Neural progenitor cell (in vitro differentiated cells): ENCODE measurements around the gene CHCHD6. TPM values are rescaled to one million over a fixed set of nuclear protein-coding genes. Genes with fewer than 3 reads are reported as not detected.

Experiments
- DNase-seq: peaks from one replicate; pipeline ENCODE4 v3.0.0-alpha.2; 2016; ENCODE audit warnings: low spot score
- H2AFZ ChIP-seq: fragments of 200-600 bp; sonication (generic); replicated peaks from 2 replicates; pipeline ENCODE4 v1.6.1; 2016; ENCODE audit warnings: antibody characterized with exemption
- H3F3A ChIP-seq: fragments of 200-600 bp; sonication (generic); 2 replicates; pipeline ENCODE4 v1.6.1; 2016; ENCODE audit warnings: antibody characterized with exemption, low read depth
- H3K27ac ChIP-seq: fragments of 200-600 bp; sonication (generic); 2 replicates; pipeline ENCODE4 v1.5.1; 2016; ENCODE audit warnings: mild to moderate bottlenecking
- H3K27me3 ChIP-seq: fragments of 200-600 bp; sonication (generic); 2 replicates; pipeline ENCODE4 v1.6.1; 2016; ENCODE audit warnings: mild to moderate bottlenecking, moderate library complexity
- H3K36me3 ChIP-seq: fragments of 200-600 bp; sonication (generic); 2 replicates; pipeline ENCODE4 v1.5.1; 2016
- H3K4me1 ChIP-seq: fragments of 200-600 bp; sonication (generic); 2 replicates; pipeline ENCODE4 v1.6.1; 2016; ENCODE audit warnings: mixed run types
- H3K4me2 ChIP-seq: fragments of 200-600 bp; sonication (generic); 2 replicates; pipeline ENCODE4 v1.6.1; 2016
- H3K4me3 ChIP-seq: fragments of 200-600 bp; sonication (generic); 2 replicates; pipeline ENCODE4 v1.5.1; 2016
- H3K79me2 ChIP-seq: fragments of 200-600 bp; sonication (generic); 2 replicates; pipeline ENCODE4 v1.6.1; 2016; ENCODE audit warnings: low read depth
- H3K9ac ChIP-seq: fragments of 200-600 bp; sonication (generic); 2 replicates; pipeline ENCODE4 v1.6.1; 2016
- H3K9me3 ChIP-seq: fragments of 200-600 bp; sonication (generic); 2 replicates; pipeline ENCODE4 v1.5.1; 2016; ENCODE audit warnings: low read depth
- H4K20me1 ChIP-seq: fragments of 200-600 bp; sonication (generic); 2 replicates; pipeline ENCODE4 v1.6.1; 2016; ENCODE audit warnings: low read depth
- H3K27ac Mint-ChIP-seq: 3 replicates; pipeline ENCODE4 v1.8.0; 2021; ENCODE audit warnings: mixed read lengths
- H3K27me3 Mint-ChIP-seq: 2 replicates; pipeline ENCODE4 v1.8.0; 2022; ENCODE audit warnings: low read depth, mild to moderate bottlenecking, inconsistent platforms, moderate library complexity, mixed read lengths; ENCODE audit not compliant: insufficient read depth
- H3K36me3 Mint-ChIP-seq: 3 replicates; pipeline ENCODE4 v1.8.0; 2021; ENCODE audit warnings: mixed read lengths
- H3K4me1 Mint-ChIP-seq: 3 replicates; pipeline ENCODE4 v1.8.0; 2021; ENCODE audit warnings: mixed read lengths
- H3K4me3 Mint-ChIP-seq: 3 replicates; pipeline ENCODE4 v1.8.0; 2021; ENCODE audit warnings: mild to moderate bottlenecking, moderate library complexity, mixed read lengths
- H3K9me3 Mint-ChIP-seq: 3 replicates; pipeline ENCODE4 v1.8.0; 2020; ENCODE audit warnings: mixed read lengths
- EZH2 ChIP-seq: fragments of 200-600 bp; sonication (generic); IDR thresholded peaks from 2 replicates; pipeline ENCODE4 v1.6.1; 2017; ENCODE audit warnings: antibody characterized with exemption, mild to moderate bottlenecking, moderate library complexity
- EZH2phosphoT487 ChIP-seq: fragments of 200-600 bp; sonication (generic); IDR thresholded peaks from 2 replicates; pipeline ENCODE4 v1.6.1; 2017; ENCODE audit warnings: antibody characterized with exemption
- total RNA-seq: library from RNA; depleted of rRNA; stranded (reverse); fragments of >200 nt; gene quantifications from 2 replicates; pipeline ENCODE4 v1.2.3, GENCODE V29; 2015; ENCODE audit warnings: low replicate concordance
- TF ChIP-seq, protein P1 (sequence below): fragments of 200-600 bp; sonication (generic); IDR thresholded peaks from 2 replicates; pipeline ENCODE4 v1.5.1; 2017; ENCODE audit warnings: antibody characterized with exemption, mild to moderate bottlenecking

Gene CHCHD6
- total RNA-seq, 1 donor from 2014 or later, result 35.7 TPM

DNA sequence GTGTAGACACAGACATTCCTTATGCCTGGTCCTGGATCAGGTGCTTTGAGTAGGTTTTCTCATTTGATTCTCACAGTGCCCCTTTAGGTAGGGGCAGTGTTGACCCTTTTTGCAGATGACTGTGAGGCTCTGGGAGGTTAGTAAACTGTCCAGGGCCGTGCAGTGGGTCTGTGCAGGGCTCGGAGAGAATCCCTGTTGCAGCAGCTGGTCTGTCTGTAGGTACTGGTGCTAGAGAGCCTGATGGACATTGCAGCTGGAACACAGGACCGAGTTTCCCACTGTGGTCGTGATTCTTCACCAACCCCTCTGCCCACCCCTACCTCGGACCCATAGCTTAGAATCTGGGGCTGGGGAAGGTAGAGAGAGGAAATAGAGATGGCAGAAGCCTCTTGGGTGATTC, 51.8 kb downstream of the CHCHD6 start:
- no peak overlapping the region for H3K27ac Mint-ChIP-seq
- DNase-seq, result no peak
- Histone ChIP-seq H3K9ac (no peak overlapping the region), H3K36me3 (no peaks in the 10 kb centered on the region), H3K27me3 (no peaks in the 10 kb centered on the region), H4K20me1 (peaks cover 5% of the 10 kb centered on the region), H3K79me2 (no peaks in the 10 kb centered on the region), H2AFZ (no peak overlapping the region), H3F3A (peaks cover 15% of the 10 kb centered on the region), H3K27ac (no peak overlapping the region), H3K9me3 (no peaks in the 10 kb centered on the region), H3K4me1 (peaks cover 12% of the 10 kb centered on the region), H3K4me3 (no peak overlapping the region), H3K4me2 (no peak overlapping the region)
- H3K27me3 Mint-ChIP-seq, result no peaks in the 10 kb centered on the region
- H3K36me3 Mint-ChIP-seq, result peaks cover 3% of the 10 kb centered on the region
- H3K4me1 Mint-ChIP-seq, result peaks cover 21% of the 10 kb centered on the region
- TF ChIP-seq EZH2, result no peak
- TF ChIP-seq EZH2phosphoT487, result no peak
- TF ChIP-seq, protein P1, sequence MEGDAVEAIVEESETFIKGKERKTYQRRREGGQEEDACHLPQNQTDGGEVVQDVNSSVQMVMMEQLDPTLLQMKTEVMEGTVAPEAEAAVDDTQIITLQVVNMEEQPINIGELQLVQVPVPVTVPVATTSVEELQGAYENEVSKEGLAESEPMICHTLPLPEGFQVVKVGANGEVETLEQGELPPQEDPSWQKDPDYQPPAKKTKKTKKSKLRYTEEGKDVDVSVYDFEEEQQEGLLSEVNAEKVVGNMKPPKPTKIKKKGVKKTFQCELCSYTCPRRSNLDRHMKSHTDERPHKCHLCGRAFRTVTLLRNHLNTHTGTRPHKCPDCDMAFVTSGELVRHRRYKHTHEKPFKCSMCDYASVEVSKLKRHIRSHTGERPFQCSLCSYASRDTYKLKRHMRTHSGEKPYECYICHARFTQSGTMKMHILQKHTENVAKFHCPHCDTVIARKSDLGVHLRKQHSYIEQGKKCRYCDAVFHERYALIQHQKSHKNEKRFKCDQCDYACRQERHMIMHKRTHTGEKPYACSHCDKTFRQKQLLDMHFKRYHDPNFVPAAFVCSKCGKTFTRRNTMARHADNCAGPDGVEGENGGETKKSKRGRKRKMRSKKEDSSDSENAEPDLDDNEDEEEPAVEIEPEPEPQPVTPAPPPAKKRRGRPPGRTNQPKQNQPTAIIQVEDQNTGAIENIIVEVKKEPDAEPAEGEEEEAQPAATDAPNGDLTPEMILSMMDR, result no peak
- no peaks in the 10 kb centered on the region for H3K9me3 Mint-ChIP-seq
- H3K4me3 Mint-ChIP-seq, result no peak overlapping the region

DNA sequence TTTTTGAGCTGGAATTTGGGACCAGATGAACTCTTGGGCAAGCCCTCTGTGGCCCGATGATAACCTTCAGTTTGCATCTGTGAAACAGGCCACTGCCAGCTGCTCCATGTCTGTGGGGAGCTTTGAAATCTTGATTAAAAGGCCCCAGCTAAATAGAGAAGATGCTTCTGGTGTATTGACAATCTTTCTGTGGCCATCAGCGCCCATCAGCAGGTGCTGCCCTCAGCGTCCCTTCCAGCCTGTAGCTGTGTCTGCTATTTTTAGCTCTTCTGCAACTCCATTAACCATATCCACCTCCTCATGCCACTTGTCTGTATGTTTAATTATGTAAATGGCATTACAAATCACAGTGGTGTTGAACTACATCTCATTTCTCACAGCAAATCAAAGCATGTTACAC, 54.0 kb downstream of the CHCHD6 start:
- Histone ChIP-seq H3K9me3 (no peaks in the 10 kb centered on the region), H2AFZ (no peak overlapping the region), H3K79me2 (no peaks in the 10 kb centered on the region), H3K4me3 (no peak overlapping the region), H4K20me1 (no peaks in the 10 kb centered on the region), H3K36me3 (no peaks in the 10 kb centered on the region), H3K4me2 (no peak overlapping the region), H3K4me1 (no peaks in the 10 kb centered on the region), H3K27me3 (no peaks in the 10 kb centered on the region), H3K27ac (no peak overlapping the region), H3K9ac (no peak overlapping the region), H3F3A (no peaks in the 10 kb centered on the region)
- no peak for DNase-seq
- peaks cover 4% of the 10 kb centered on the region for H3K36me3 Mint-ChIP-seq
- no peaks in the 10 kb centered on the region for H3K27me3 Mint-ChIP-seq
- no peak for TF ChIP-seq EZH2
- TF ChIP-seq, protein P1, result no peak
- no peak for TF ChIP-seq EZH2phosphoT487
- H3K9me3 Mint-ChIP-seq, result no peaks in the 10 kb centered on the region
- no peak overlapping the region for H3K4me3 Mint-ChIP-seq
- no peak overlapping the region for H3K27ac Mint-ChIP-seq
- peaks cover under 1% of the 10 kb centered on the region for H3K4me1 Mint-ChIP-seq

DNA sequence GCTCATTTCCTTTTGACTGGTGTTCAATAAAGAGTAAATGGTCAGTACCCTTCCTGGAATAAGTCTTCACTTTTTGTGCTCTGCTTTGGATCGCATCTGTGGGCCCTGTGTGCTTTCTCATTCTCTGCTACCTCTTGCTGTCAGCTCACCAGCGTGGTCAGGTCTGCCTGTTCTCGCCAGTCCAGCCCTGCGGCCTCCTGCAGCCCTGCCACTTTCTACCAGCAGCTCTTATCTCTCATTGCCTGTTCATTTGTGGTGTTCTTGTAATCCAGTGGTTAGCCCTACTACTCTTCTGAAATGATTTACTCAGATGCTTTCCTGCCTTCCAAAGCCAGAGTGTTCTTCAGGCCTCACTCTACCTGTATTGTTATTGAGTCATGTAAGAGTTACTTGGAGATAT, 54.8 kb downstream of the CHCHD6 start:
- H3K9me3 ChIP-seq, result no peaks in the 10 kb centered on the region
- H2AFZ ChIP-seq, result no peak overlapping the region
- no peaks in the 10 kb centered on the region for H3K4me1 ChIP-seq
- no peaks in the 10 kb centered on the region for H3K79me2 ChIP-seq
- no peak overlapping the region for H3K27ac ChIP-seq
- no peaks in the 10 kb centered on the region for H3K27me3 ChIP-seq
- no peaks in the 10 kb centered on the region for H3K36me3 ChIP-seq
- no peak overlapping the region for H3K4me3 ChIP-seq
- no peaks in the 10 kb centered on the region for H3K27me3 Mint-ChIP-seq
- H3K36me3 Mint-ChIP-seq, result peaks cover 4% of the 10 kb centered on the region
- no peak for DNase-seq
- H3K4me2 ChIP-seq, result no peak overlapping the region
- no peak overlapping the region for H3K9ac ChIP-seq
- no peaks in the 10 kb centered on the region for H3K4me1 Mint-ChIP-seq
- H4K20me1 ChIP-seq, result no peaks in the 10 kb centered on the region
- H3K4me3 Mint-ChIP-seq, result no peak overlapping the region
- TF ChIP-seq EZH2, result no peak
- no peak for TF ChIP-seq EZH2phosphoT487
- TF ChIP-seq, protein P1, result no peak
- H3F3A ChIP-seq, result no peaks in the 10 kb centered on the region
- no peak overlapping the region for H3K27ac Mint-ChIP-seq
- no peaks in the 10 kb centered on the region for H3K9me3 Mint-ChIP-seq
